HepG2 (cell line): Measurements from ENCODE around the gene BTN1A1. TPM values are rescaled to one million over a fixed set of nuclear protein-coding genes. Genes with fewer than 3 reads are reported as not detected.
A peak's percentile ranks its signal among the peaks of the same experiment; 100 is the strongest.

ENCODE experiments used
- ATAC-seq: fragments of 200-7000 bp; cut with Tn5 transposase; 3 replicates; pipeline ENCODE4 v1.9.1; 2020; ENCODE audit warnings: mild to moderate bottlenecking, moderate library complexity
- BruUV-seq: library from RNA; stranded (reverse); fragments of 400-500 nt; replicated peaks from 2 replicates; lab custom pipeline; 2021; lab: Mats Ljungman, UMichigan
- CTCF ChIA-PET: fragments of 300-600 bp; formaldehyde crosslinking; extraction: SDS; loops from one replicate; lab custom pipeline; 2021; ENCODE audit warnings: low total read pairs, inconsistent platforms, low intra/inter-chr PET ratio; lab: Yijun Ruan, JAX
- POLR2A ChIA-PET: fragments of 350-600 bp; sonication (Branson Sonifier 250); formaldehyde crosslinking; loops from one replicate; lab custom pipeline; 2020; ENCODE audit warnings: antibody characterized with exemption, inconsistent platforms; lab: Yijun Ruan, JAX
- DNase-seq: peaks from one replicate; pipeline ENCODE4 v3.0.0-alpha.2; 2015; ENCODE audit warnings: low spot score
- FAIRE-seq: peaks from 3 replicates; lab custom pipeline; 2011; peaks lifted over from hg19 to GRCh38; lab: Jason Lieb, UNC
- H2AFZ ChIP-seq: one replicate; pipeline ENCODE4 v1.6.1; 2011; ENCODE audit warnings: low read length, inconsistent platforms
- H3K27ac ChIP-seq: fragments of 300-600 bp; 3 replicates; pipeline ENCODE4 v1.8.0; 2011; ENCODE audit warnings: mixed run types, mild to moderate bottlenecking, mixed read lengths, low read length, inconsistent platforms; ENCODE audit not compliant: insufficient read depth; ENCODE audit errors: extremely low read length
- H3K27me3 ChIP-seq, 2 experiments: fragments of 200-600 bp in 1 of 2; 2 replicates in 1 of 2; 3 replicates in 1 of 2; pipeline versions ENCODE4 v1.6.0 to v1.8.0; 2011; ENCODE audit warnings: low read length in 2 of 2, mild to moderate bottlenecking in 2 of 2, moderate library complexity in 2 of 2, inconsistent platforms in 1 of 2; ENCODE audit not compliant: insufficient read depth in 2 of 2, control insufficient read depth in 1 of 2
- H3K36me3 ChIP-seq, 2 experiments: fragments of 200-600 bp in 1 of 2; replicated peaks in 1 of 2; 2 replicates in 1 of 2; 3 replicates in 1 of 2; pipeline versions ENCODE4 v1.5.1 to v1.8.0; 2011; ENCODE audit warnings: low read length in 2 of 2, inconsistent platforms in 1 of 2; ENCODE audit not compliant: insufficient read depth in 2 of 2, control insufficient read depth in 1 of 2
- H3K4me1 ChIP-seq: 2 replicates; pipeline ENCODE4 v1.5.1; 2012; ENCODE audit warnings: low read length, inconsistent platforms; ENCODE audit not compliant: insufficient read depth
- H3K4me2 ChIP-seq: 2 replicates; pipeline ENCODE4 v1.6.0; 2011; ENCODE audit warnings: low read depth, low read length, inconsistent platforms
- H3K4me3 ChIP-seq, 3 experiments: fragments of 200-600 bp in 1 of 3; sonication (generic), shearing (Covaris generic) in 1 of 3; replicated peaks in 1 of 3; 2 replicates each; pipeline ENCODE4 v1.5.1; 2011 to 2016; ENCODE audit warnings: low read length in 3 of 3, inconsistent platforms in 2 of 3, low read depth in 2 of 3, mild to moderate bottlenecking in 2 of 3, control low read depth in 1 of 3, mixed read lengths in 1 of 3; ENCODE audit not compliant: insufficient read depth in 1 of 3
- H3K79me2 ChIP-seq: one replicate; pipeline ENCODE4 v1.6.1; 2011; ENCODE audit warnings: low read length, inconsistent platforms; ENCODE audit not compliant: insufficient read depth
- H3K9ac ChIP-seq: 2 replicates; pipeline ENCODE4 v1.6.0; 2011; ENCODE audit warnings: mild to moderate bottlenecking, low read depth, low read length, inconsistent platforms; ENCODE audit not compliant: insufficient read depth
- H3K9me3 ChIP-seq: 2 replicates; pipeline ENCODE4 v1.5.1; 2012; ENCODE audit warnings: mild to moderate bottlenecking, low read length
- H4K20me1 ChIP-seq: 2 replicates; pipeline ENCODE4 v1.6.0; 2011; ENCODE audit warnings: inconsistent platforms, mild to moderate bottlenecking, low read length, moderate library complexity; ENCODE audit not compliant: insufficient read depth
- DNMT1 ChIP-seq: sonication (generic); formaldehyde crosslinking; IDR thresholded peaks from 2 replicates; pipeline ENCODE4 v1.5.1; 2020; ENCODE audit warnings: mild to moderate bottlenecking, missing genetic modification reagents
- HOXA9 ChIP-seq: sonication (generic); formaldehyde crosslinking; IDR thresholded peaks from 2 replicates; pipeline ENCODE4 v1.8.1; 2022; ENCODE audit warnings: missing genetic modification reagents, mild to moderate bottlenecking, moderate library complexity, borderline replicate concordance
- LCORL ChIP-seq, 2 experiments: fragments of 450-650 bp in 1 of 2; sonication (generic) in 1 of 2; formaldehyde crosslinking in 1 of 2; IDR thresholded peaks; 2 replicates each; pipeline versions ENCODE4 v1.5.0 to v1.6.1; 2017 to 2020; ENCODE audit warnings: antibody characterized with exemption in 1 of 2, missing genetic modification reagents in 1 of 2
- SP2 ChIP-seq: sonication (generic); formaldehyde crosslinking; IDR thresholded peaks from 2 replicates; pipeline ENCODE4 v1.5.1; 2020; ENCODE audit warnings: mild to moderate bottlenecking, missing genetic modification reagents
- TGIF2 ChIP-seq: IDR thresholded peaks from 2 replicates; pipeline ENCODE4 v1.6.1; 2016; ENCODE audit warnings: control low read depth, missing compliant biosample characterization
- ZNF329 ChIP-seq: sonication (generic); formaldehyde crosslinking; IDR thresholded peaks from 2 replicates; pipeline ENCODE4 v1.9.0; 2021; ENCODE audit warnings: low read depth, mild to moderate bottlenecking, missing genetic modification reagents
- ZNF382 ChIP-seq: sonication (generic); formaldehyde crosslinking; IDR thresholded peaks from 2 replicates; pipeline ENCODE4 v1.5.0; 2020; ENCODE audit warnings: missing genetic modification reagents, mild to moderate bottlenecking, borderline replicate concordance
- ZNF660 ChIP-seq: sonication (generic); formaldehyde crosslinking; IDR thresholded peaks from 2 replicates; pipeline ENCODE4 v1.5.1; 2020; ENCODE audit warnings: mild to moderate bottlenecking, low read depth, missing genetic modification reagents, borderline replicate concordance
- ZNF878 ChIP-seq: sonication (generic); formaldehyde crosslinking; IDR thresholded peaks from 2 replicates; pipeline ENCODE4 v1.8.1; 2023; ENCODE audit warnings: mild to moderate bottlenecking, missing genetic modification reagents, moderate library complexity
- ZSCAN9 ChIP-seq: IDR thresholded peaks from 2 replicates; pipeline ENCODE4 v1.6.1; 2016; ENCODE audit warnings: borderline replicate concordance
- WGBS: methylation state at CpG from one replicate; pipeline ENCODE4 v1.1.6; 2017; ENCODE audit warnings: low lambda C conversion rate; 5-methylcytosine and 5-hydroxymethylcytosine counted together
- in situ Hi-C: cut with HindIII; loops from 2 replicates; pipeline ENCODE4 v1.10.0; 2017; ENCODE audit warnings: low pct_unique_long_range_greater_than_20kb; ENCODE audit not compliant: extremely low pct_ligation_motif_present
- intact Hi-C: fragments of 100-400 bp; cut with micrococcal nuclease; formaldehyde crosslinking; loops from one replicate; pipeline ENCODE4 v1.10.0; 2022; ENCODE audit not compliant: unreplicated experiment
- polyA plus RNA-seq, 8 experiments: library from polyadenylated mRNA; depleted of rRNA in 3 of 8; stranded (reverse) in 7 of 8; unstranded in 1 of 8; fragments of >200 nt; fragmentation: Illumina TruSeq in 4 of 8; extraction: Trizol in 4 of 8; gene quantifications; 2 replicates each; pipeline versions ENCODE4 v1.2.1 to v1.2.3, GENCODE V29; 2011 to 2016; ENCODE audit warnings: low read depth in 4 of 8, missing spikeins in 1 of 8, mixed read lengths in 1 of 8; ENCODE audit not compliant: insufficient read depth in 1 of 8
- total RNA-seq, 5 experiments: library from RNA; depleted of rRNA; stranded (reverse); fragments of >200 nt; fragmentation: Illumina TruSeq; extraction: Trizol; gene quantifications; 2 replicates each; pipeline ENCODE4 v1.2.3, GENCODE V29; 2016; ENCODE audit warnings: low read depth in 1 of 5
- TF ChIP-seq, protein P1 (sequence below): IDR thresholded peaks from 2 replicates; pipeline ENCODE4 v1.6.1; 2016; ENCODE audit warnings: low read depth
- TF ChIP-seq, protein P2 (sequence below): sonication (generic); formaldehyde crosslinking; IDR thresholded peaks from 2 replicates; pipeline ENCODE4 v1.4.0; 2020; ENCODE audit warnings: missing genetic modification reagents
- TF ChIP-seq, protein P3 (sequence below): sonication (generic); formaldehyde crosslinking; conservative IDR thresholded peaks from 2 replicates; pipeline ENCODE4 v1.4.0; 2020; ENCODE audit warnings: missing genetic modification reagents
- TF ChIP-seq, protein P4 (sequence below): sonication (generic); formaldehyde crosslinking; IDR thresholded peaks from 2 replicates; pipeline ENCODE4 v1.9.0; 2021; ENCODE audit warnings: missing genetic modification reagents, mild to moderate bottlenecking, borderline replicate concordance

Gene BTN1A1
- total and polyA plus RNA-seq, 2 of the 13 experiments (the other 11 are each of a cell fraction or from before 2014, with no cell fraction given), result 0.04 TPM; not detected in 1

DNA sequence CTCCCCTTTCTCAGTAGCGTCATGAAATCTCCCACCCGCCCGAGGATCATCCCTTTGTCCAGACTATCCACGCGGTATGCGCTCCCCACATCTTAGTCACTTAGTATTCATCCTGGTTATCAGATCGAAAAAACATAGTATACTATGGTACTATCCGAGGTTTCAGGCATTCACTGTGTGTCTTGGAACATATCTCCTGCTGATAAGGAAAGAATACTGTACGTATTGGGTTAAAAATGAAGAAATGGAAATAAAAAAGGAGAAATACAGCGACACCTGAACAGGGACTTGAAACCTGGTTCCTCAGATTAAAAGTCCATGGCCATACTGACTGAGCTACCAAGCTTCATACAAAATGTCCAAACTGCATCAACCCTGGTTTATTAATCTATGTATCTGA, 52.1 kb downstream of the BTN1A1 start:
- intact Hi-C loops, result loop anchor here (10.0 kb wide), 1 partner anchor 923 kb away; the partner anchor contains the start of gene ZNF184
- POLR2A ChIA-PET, result interaction anchor here (2.3 to 5.7 kb wide), 3 partner anchors 9 to 19 kb away, joined by 6 to 68 read pairs (median 10); partner anchors contain the start of gene HMGN4
- DNase-seq (no peak), ATAC-seq (no peak), FAIRE-seq (no peak)
- in situ Hi-C loops, result loop anchor here (5.0 kb wide), 1 partner anchor 220 kb away; no protein-coding TSS in a partner anchor
- WGBS, result 51% methylated on average over 10 of the region's 10 CpGs
- H4K20me1 ChIP-seq, result no peaks in the 10 kb centered on the region
- BruUV-seq, result no TSS peak
- H3K4me3 ChIP-seq, result peak overlapping the region; percentile 77 to 81 (median 80)
- peak overlapping the region; percentile 89 for H2AFZ ChIP-seq
- CTCF ChIA-PET, result no interaction called here
- H3K79me2 ChIP-seq, result no peaks in the 10 kb centered on the region
- no peaks in the 10 kb centered on the region for H3K36me3 ChIP-seq
- H3K27ac ChIP-seq, result no peak overlapping the region
- peaks cover 41% of the 10 kb centered on the region for H3K4me1 ChIP-seq
- H3K4me2 ChIP-seq, result peak overlapping the region; percentile 89
- peak overlapping the region; percentile 63 for H3K9ac ChIP-seq
- H3K9me3 ChIP-seq, result no peaks in the 10 kb centered on the region
- H3K27me3 ChIP-seq, result no peaks in the 10 kb centered on the region; a peak in 1 of 5 replicates
- TF ChIP-seq DNMT1 (CRISPR knock-in tag) (no peak), ZNF382 (CRISPR knock-in tag) (no peak), ZSCAN9 (no peak), ZNF878 (CRISPR knock-in tag) (0 out of 2 replicates have a peak, but pooled peaks have one; percentile 25), LCORL (IDR thresholded peaks at IDR 0.05) (no peak), LCORL (CRISPR knock-in tag; IDR thresholded peaks at IDR 0.05) (0 out of 2 replicates have a peak, but pooled peaks have one; percentile 10), SP2 (CRISPR knock-in tag) (no peak), HOXA9 (no peak), ZNF329 (CRISPR knock-in tag) (no peak), TGIF2 (CRISPR knock-in tag) (no peak), ZNF660 (CRISPR knock-in tag) (no peak)
- TF ChIP-seq, protein P1, sequence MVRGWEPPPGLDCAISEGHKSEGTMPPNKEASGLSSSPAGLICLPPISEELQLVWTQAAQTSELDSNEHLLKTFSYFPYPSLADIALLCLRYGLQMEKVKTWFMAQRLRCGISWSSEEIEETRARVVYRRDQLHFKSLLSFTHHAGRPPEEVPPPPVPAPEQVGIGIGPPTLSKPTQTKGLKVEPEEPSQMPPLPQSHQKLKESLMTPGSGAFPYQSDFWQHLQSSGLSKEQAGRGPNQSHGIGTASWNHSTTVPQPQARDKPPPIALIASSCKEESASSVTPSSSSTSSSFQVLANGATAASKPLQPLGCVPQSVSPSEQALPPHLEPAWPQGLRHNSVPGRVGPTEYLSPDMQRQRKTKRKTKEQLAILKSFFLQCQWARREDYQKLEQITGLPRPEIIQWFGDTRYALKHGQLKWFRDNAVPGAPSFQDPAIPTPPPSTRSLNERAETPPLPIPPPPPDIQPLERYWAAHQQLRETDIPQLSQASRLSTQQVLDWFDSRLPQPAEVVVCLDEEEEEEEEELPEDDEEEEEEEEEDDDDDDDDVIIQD (CRISPR knock-in tag), result no peak
- TF ChIP-seq, protein P2, sequence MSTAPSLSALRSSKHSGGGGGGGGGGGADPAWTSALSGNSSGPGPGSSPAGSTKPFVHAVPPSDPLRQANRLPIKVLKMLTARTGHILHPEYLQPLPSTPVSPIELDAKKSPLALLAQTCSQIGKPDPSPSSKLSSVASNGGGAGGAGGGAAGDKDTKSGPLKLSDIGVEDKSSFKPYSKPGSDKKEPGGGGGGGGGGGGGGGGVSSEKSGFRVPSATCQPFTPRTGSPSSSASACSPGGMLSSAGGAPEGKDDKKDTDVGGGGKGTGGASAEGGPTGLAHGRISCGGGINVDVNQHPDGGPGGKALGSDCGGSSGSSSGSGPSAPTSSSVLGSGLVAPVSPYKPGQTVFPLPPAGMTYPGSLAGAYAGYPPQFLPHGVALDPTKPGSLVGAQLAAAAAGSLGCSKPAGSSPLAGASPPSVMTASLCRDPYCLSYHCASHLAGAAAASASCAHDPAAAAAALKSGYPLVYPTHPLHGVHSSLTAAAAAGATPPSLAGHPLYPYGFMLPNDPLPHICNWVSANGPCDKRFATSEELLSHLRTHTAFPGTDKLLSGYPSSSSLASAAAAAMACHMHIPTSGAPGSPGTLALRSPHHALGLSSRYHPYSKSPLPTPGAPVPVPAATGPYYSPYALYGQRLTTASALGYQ (CRISPR knock-in tag), result no peak
- TF ChIP-seq, protein P3, sequence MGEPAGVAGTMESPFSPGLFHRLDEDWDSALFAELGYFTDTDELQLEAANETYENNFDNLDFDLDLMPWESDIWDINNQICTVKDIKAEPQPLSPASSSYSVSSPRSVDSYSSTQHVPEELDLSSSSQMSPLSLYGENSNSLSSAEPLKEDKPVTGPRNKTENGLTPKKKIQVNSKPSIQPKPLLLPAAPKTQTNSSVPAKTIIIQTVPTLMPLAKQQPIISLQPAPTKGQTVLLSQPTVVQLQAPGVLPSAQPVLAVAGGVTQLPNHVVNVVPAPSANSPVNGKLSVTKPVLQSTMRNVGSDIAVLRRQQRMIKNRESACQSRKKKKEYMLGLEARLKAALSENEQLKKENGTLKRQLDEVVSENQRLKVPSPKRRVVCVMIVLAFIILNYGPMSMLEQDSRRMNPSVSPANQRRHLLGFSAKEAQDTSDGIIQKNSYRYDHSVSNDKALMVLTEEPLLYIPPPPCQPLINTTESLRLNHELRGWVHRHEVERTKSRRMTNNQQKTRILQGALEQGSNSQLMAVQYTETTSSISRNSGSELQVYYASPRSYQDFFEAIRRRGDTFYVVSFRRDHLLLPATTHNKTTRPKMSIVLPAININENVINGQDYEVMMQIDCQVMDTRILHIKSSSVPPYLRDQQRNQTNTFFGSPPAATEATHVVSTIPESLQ (CRISPR knock-in tag), result no peak
- TF ChIP-seq, protein P4, sequence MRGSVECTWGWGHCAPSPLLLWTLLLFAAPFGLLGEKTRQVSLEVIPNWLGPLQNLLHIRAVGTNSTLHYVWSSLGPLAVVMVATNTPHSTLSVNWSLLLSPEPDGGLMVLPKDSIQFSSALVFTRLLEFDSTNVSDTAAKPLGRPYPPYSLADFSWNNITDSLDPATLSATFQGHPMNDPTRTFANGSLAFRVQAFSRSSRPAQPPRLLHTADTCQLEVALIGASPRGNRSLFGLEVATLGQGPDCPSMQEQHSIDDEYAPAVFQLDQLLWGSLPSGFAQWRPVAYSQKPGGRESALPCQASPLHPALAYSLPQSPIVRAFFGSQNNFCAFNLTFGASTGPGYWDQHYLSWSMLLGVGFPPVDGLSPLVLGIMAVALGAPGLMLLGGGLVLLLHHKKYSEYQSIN (CRISPR knock-in tag), result no peak
